Liver (tissue), 3 donors: ENCODE results near the gene ME1.

Experiments
- GABPA ChIP-seq, 2 donors: IDR thresholded peaks in 1 of 2; conservative IDR thresholded peaks in 1 of 2; 2 replicates each; pipeline ENCODE4 v1.6.1; 2016; ENCODE audit warnings: antibody characterized with exemption in 2 of 2, mild to moderate bottlenecking in 1 of 2, moderate library complexity in 1 of 2
- JUND ChIP-seq, 2 donors: IDR thresholded peaks; 2 replicates each; pipeline ENCODE4 v1.6.1; 2016; ENCODE audit warnings: antibody characterized with exemption in 2 of 2
- RXRA ChIP-seq, 2 donors: IDR thresholded peaks; 2 replicates each; pipeline ENCODE4 v1.6.1; 2017 to 2018; ENCODE audit warnings: antibody characterized with exemption in 2 of 2, mild to moderate bottlenecking in 1 of 2
- SP1 ChIP-seq: IDR thresholded peaks from 2 replicates; pipeline ENCODE4 v1.6.1; 2018; ENCODE audit warnings: antibody characterized with exemption, mild to moderate bottlenecking
- ZBTB33 ChIP-seq: IDR thresholded peaks from 2 replicates; pipeline ENCODE4 v1.6.1; 2016; ENCODE audit warnings: antibody characterized with exemption
- TF ChIP-seq, protein P1 (sequence below): fragments of 150-350 bp; IDR thresholded peaks from 2 replicates; pipeline ENCODE4 v1.5.1; 2017; ENCODE audit warnings: improper control_type of control experiment, low read depth, low read length; ENCODE audit not compliant: missing input control
- TF ChIP-seq, protein P2 (sequence below): IDR thresholded peaks from 2 replicates; pipeline ENCODE4 v1.6.1; 2016; ENCODE audit warnings: antibody characterized with exemption
- donor health status: healthy.
- donor health status: healthy.

GRCh38 chr6:83403191-83403590 lies 27.7 kb downstream of the ME1 start:
- TF ChIP-seq SP1, result no peak
- TF ChIP-seq, protein P1, sequence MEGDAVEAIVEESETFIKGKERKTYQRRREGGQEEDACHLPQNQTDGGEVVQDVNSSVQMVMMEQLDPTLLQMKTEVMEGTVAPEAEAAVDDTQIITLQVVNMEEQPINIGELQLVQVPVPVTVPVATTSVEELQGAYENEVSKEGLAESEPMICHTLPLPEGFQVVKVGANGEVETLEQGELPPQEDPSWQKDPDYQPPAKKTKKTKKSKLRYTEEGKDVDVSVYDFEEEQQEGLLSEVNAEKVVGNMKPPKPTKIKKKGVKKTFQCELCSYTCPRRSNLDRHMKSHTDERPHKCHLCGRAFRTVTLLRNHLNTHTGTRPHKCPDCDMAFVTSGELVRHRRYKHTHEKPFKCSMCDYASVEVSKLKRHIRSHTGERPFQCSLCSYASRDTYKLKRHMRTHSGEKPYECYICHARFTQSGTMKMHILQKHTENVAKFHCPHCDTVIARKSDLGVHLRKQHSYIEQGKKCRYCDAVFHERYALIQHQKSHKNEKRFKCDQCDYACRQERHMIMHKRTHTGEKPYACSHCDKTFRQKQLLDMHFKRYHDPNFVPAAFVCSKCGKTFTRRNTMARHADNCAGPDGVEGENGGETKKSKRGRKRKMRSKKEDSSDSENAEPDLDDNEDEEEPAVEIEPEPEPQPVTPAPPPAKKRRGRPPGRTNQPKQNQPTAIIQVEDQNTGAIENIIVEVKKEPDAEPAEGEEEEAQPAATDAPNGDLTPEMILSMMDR, result no peak
- TF ChIP-seq JUND (IDR thresholded peaks at IDR 0.05), result no peak
- TF ChIP-seq, protein P2, sequence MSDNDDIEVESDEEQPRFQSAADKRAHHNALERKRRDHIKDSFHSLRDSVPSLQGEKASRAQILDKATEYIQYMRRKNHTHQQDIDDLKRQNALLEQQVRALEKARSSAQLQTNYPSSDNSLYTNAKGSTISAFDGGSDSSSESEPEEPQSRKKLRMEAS, result no peak
- no peak for TF ChIP-seq GABPA (IDR thresholded peaks at IDR 0.05 in 1 of 2, conservative IDR thresholded peaks at IDR 0.05 in 1 of 2)
- no peak for TF ChIP-seq ZBTB33
- no peak for TF ChIP-seq RXRA (IDR thresholded peaks at IDR 0.05)
